Uterus (tissue), 4 donors: ENCODE data around the gene HAO2. TPM values are rescaled to one million over a fixed set of nuclear protein-coding genes. Genes with fewer than 3 reads are reported as not detected.

ENCODE experiments used
- DNase-seq, 2 donors: peaks; one replicate each; pipeline ENCODE4 v3.0.0-alpha.2; 2019 to 2020
- H3K27ac ChIP-seq, 2 donors: fragments of 200-600 bp; sonication (generic); 1 replicate in 1 of 2; 2 replicates in 1 of 2; pipeline ENCODE4 v1.5.1; 2016 to 2018
- H3K27me3 ChIP-seq, 2 donors: fragments of 200-600 bp; sonication (generic); one replicate each; pipeline ENCODE4 v1.5.1; 2018 to 2019; ENCODE audit warnings: control low read depth in 1 of 2
- H3K36me3 ChIP-seq, 2 donors: fragments of 200-600 bp; sonication (generic); one replicate each; pipeline ENCODE4 v1.5.1; 2019; ENCODE audit warnings: control low read depth in 1 of 2
- H3K4me1 ChIP-seq, 2 donors: fragments of 200-600 bp; sonication (generic); one replicate each; pipeline ENCODE4 v1.5.1; 2018 to 2019; ENCODE audit warnings: control low read depth in 1 of 2
- H3K4me3 ChIP-seq, 2 donors: fragments of 200-600 bp; sonication (generic); 1 replicate in 1 of 2; 2 replicates in 1 of 2; pipeline ENCODE4 v1.5.1; 2018 to 2019; ENCODE audit warnings: mild to moderate bottlenecking in 1 of 2
- H3K9me3 ChIP-seq, 2 donors: fragments of 200-600 bp; sonication (generic); one replicate each; pipeline ENCODE4 v1.5.1; 2019; ENCODE audit warnings: control low read depth in 1 of 2
- CTCF ChIP-seq, 4 experiments: fragments of 200-600 bp in 2 of 4; fragments of 450-650 bp in 2 of 4; sonication (generic) in 2 of 4; IDR thresholded peaks; one replicate each; pipeline ENCODE4 v1.5.1; 2016 to 2019; ENCODE audit warnings: antibody characterized with exemption in 4 of 4, mild to moderate bottlenecking in 2 of 4, moderate library complexity in 1 of 4
- POLR2A ChIP-seq, 2 donors: fragments of 450-650 bp; IDR thresholded peaks; one replicate each; pipeline ENCODE4 v1.6.1; 2016; ENCODE audit warnings: antibody characterized with exemption in 2 of 2, mild to moderate bottlenecking in 1 of 2, moderate library complexity in 1 of 2
- intact Hi-C: fragments of 100-400 bp; cut with DNase I; formaldehyde crosslinking; loops from one replicate; pipeline ENCODE4 v1.15.1; 2023; ENCODE audit warnings: low total_unique reads
- total RNA-seq, 4 donors: library from RNA; depleted of rRNA in 3 of 4; stranded (reverse); fragments of >200 nt in 3 of 4; gene quantifications; one replicate each; pipeline versions ENCODE4 v1.1.0 to v1.2.4, GENCODE V29; 2014 to 2023
- donor health status: DM: yes; HTN: yes; CAD: no.

Gene HAO2
- total RNA-seq, 4 donors from 2014 or later: 0.90 to 1.4 TPM; not detected in 2

GRCh38 chr1:119358636-119359035 lies 9.9 kb upstream of the HAO2 start:
- Histone ChIP-seq H3K4me3 (no peak overlapping the region), H3K4me1 (no peaks in the 10 kb centered on the region), H3K36me3 (no peaks in the 10 kb centered on the region), H3K27me3 (no peaks in the 10 kb centered on the region), H3K27ac (no peak overlapping the region), H3K9me3 (no peaks in the 10 kb centered on the region)
- TF ChIP-seq CTCF (IDR thresholded peaks at IDR 0.05): no peak
- TF ChIP-seq POLR2A (IDR thresholded peaks at IDR 0.05): no peak
- intact Hi-C loops: no loop called here
- DNase-seq: no peak

- H3K27ac ChIP-seq: no peak overlapping the region
- DNase-seq: no peak
- no peaks in the 10 kb centered on the region for H3K9me3 ChIP-seq
- no peaks in the 10 kb centered on the region for H3K36me3 ChIP-seq
- H3K27me3 ChIP-seq: no peaks in the 10 kb centered on the region
- H3K4me1 ChIP-seq: no peaks in the 10 kb centered on the region
- intact Hi-C loops: loop anchor here (10.0 kb wide), 1 partner anchor 75 kb away; no protein-coding TSS in a partner anchor
- H3K4me3 ChIP-seq: no peak overlapping the region
- TF ChIP-seq CTCF (IDR thresholded peaks at IDR 0.05) (no peak), POLR2A (IDR thresholded peaks at IDR 0.05) (no peak)
Measured at GRCh38 chr1:119359730-119360129, 8.9 kb upstream of the HAO2 start.

- H3K4me1 ChIP-seq: no peaks in the 10 kb centered on the region
- no peak overlapping the region for H3K4me3 ChIP-seq
- H3K36me3 ChIP-seq: no peaks in the 10 kb centered on the region
- intact Hi-C loops: loop anchor here (10.0 kb wide), 1 partner anchor 76 kb away; no protein-coding TSS in a partner anchor
- H3K27ac ChIP-seq: no peak overlapping the region
- no peaks in the 10 kb centered on the region for H3K9me3 ChIP-seq
- DNase-seq: no peak
- no peaks in the 10 kb centered on the region for H3K27me3 ChIP-seq
- TF ChIP-seq POLR2A (IDR thresholded peaks at IDR 0.05): no peak
- TF ChIP-seq CTCF (IDR thresholded peaks at IDR 0.05): no peak
Measured at GRCh38 chr1:119361205-119361604, 7.4 kb upstream of the HAO2 start.

GRCh38 chr1:119361620-119362344 lies 6.8 kb upstream of the HAO2 start:
- Histone ChIP-seq H3K27me3 (no peaks in the 10 kb centered on the region), H3K27ac (no peak overlapping the region), H3K4me3 (no peak overlapping the region), H3K36me3 (no peaks in the 10 kb centered on the region), H3K9me3 (no peaks in the 10 kb centered on the region), H3K4me1 (no peaks in the 10 kb centered on the region)
- intact Hi-C loops: loop anchor here (10.0 kb wide), 1 partner anchor 77 kb away; no protein-coding TSS in a partner anchor
- no peak for DNase-seq
- TF ChIP-seq CTCF (IDR thresholded peaks at IDR 0.05) (no peak), POLR2A (IDR thresholded peaks at IDR 0.05) (no peak)

- H3K27ac ChIP-seq: no peak overlapping the region
- TF ChIP-seq CTCF (IDR thresholded peaks at IDR 0.05) (no peak), POLR2A (IDR thresholded peaks at IDR 0.05) (no peak)
- no peaks in the 10 kb centered on the region for H3K9me3 ChIP-seq
- H3K4me3 ChIP-seq: no peak overlapping the region
- DNase-seq: no peak
- H3K27me3 ChIP-seq: no peaks in the 10 kb centered on the region
- intact Hi-C loops: loop anchor here (10.0 kb wide), 1 partner anchor 78 kb away; no protein-coding TSS in a partner anchor
- no peaks in the 10 kb centered on the region for H3K36me3 ChIP-seq
- H3K4me1 ChIP-seq: no peaks in the 10 kb centered on the region
Measured at GRCh38 chr1:119363162-119363561, 5.4 kb upstream of the HAO2 start.
